ENCODE measurements around the gene ENAH. TPM values are rescaled to one million over a fixed set of nuclear protein-coding genes. Genes with fewer than 3 reads are reported as not detected.

ENAH gene
- total RNA-seq, 1 experiment from 2014 or later = 285 TPM

DNA sequence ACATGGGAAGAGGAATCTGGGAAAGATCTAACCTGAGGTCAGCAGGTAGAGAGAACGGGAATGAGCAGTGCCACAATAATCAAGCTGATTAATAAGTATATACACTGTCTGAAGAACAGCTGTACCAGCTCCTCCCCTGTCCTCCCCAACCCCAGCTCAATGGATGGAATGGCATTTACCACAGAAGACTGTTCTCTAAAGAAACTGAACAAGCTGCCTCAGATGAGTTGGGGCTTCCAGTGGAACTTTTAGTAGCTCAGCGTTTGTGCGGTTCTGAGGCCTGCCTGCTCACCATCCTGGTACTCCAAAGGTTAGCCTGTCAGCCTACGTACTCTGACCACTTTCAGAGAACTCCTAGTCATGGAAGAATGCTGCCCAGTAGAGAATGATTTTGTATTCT, 123.2 kb downstream of the ENAH start:
- Histone ChIP-seq H4K91ac (ENCODE audit: insufficient read length, low read depth, low read length) (no peak overlapping the region), H2BK20ac (ENCODE audit: low read depth, low read length, poor library complexity, severe bottlenecking) (no peak overlapping the region), H3K14ac (ENCODE audit: insufficient read depth, low read length) (no peak overlapping the region), H2BK12ac (ENCODE audit: insufficient read length, low read depth, low read length) (no peak overlapping the region), H3K79me2 (ENCODE audit: insufficient read depth, low read length) (peaks cover 6% of the 10 kb centered on the region; the same call in 1 of the 2 replicates), H2BK15ac (ENCODE audit: low read depth, low read length) (no peak overlapping the region), H3K27ac (ENCODE audit: insufficient read length, low read depth, low read length) (no peak overlapping the region), H2BK120ac (ENCODE audit: low read depth, low read length, poor library complexity, severe bottlenecking) (no peak overlapping the region), H2AK5ac (ENCODE audit: insufficient read length, low read length) (no peak overlapping the region), H4K5ac (ENCODE audit: insufficient read length, low read depth, low read length) (no peak overlapping the region), H3K23ac (ENCODE audit: insufficient read length, low read depth, low read length) (no peak overlapping the region), H3T11ph (ENCODE audit: low read length) (no peak overlapping the region), H4K20me1 (ENCODE audit: control insufficient read depth, insufficient read depth, insufficient read length) (no peaks in the 10 kb centered on the region), H2AFZ (ENCODE audit: low read length) (no peak overlapping the region), H3K9me3 (ENCODE audit: control insufficient read depth, low read depth, low read length) (no peaks in the 10 kb centered on the region), H3K9ac (ENCODE audit: extremely low read depth, insufficient read length, low read length) (no peak overlapping the region), H3K18ac (ENCODE audit: insufficient read length, low read depth, low read length) (no peak overlapping the region), H4K8ac (replicated peaks; ENCODE audit: insufficient read length, low read depth, low read length) (no peak overlapping the region), H3K56ac (ENCODE audit: insufficient read length, low read depth, low read length) (no peak overlapping the region), H3K23me2 (ENCODE audit: insufficient read length, low read depth, low read length, poor library complexity, severe bottlenecking) (no peaks in the 10 kb centered on the region), H3K4me1 (ENCODE audit: insufficient read depth, low read length) (peaks cover 5% of the 10 kb centered on the region; the same call in 1 of the 2 replicates), H3K4ac (ENCODE audit: low read depth, low read length) (no peak overlapping the region), H3K27me3 (ENCODE audit: insufficient read depth, low read length) (no peaks in the 10 kb centered on the region), H2BK5ac (ENCODE audit: insufficient read length, low read length) (no peak overlapping the region), H3K79me1 (ENCODE audit: insufficient read depth, low read depth, low read length, poor library complexity, severe bottlenecking) (peaks cover 5% of the 10 kb centered on the region), H3K4me2 (ENCODE audit: insufficient read depth, insufficient read length, low read length) (no peak overlapping the region)
- no CpG with 5 or more reads among the region's 4 CpGs for WGBS (ENCODE audit: extremely low coverage, insufficient read length, low lambda C conversion rate)
- Mint-ChIP-seq H3K27ac (no peak overlapping the region), H3K4me1 (peaks cover 37 to 41% of the 10 kb centered on the region in 2 experiments), H3K9me3 (no peaks in the 10 kb centered on the region), H3K4me3 (no peak overlapping the region), H3K27me3 (ENCODE audit: low read depth) (peaks cover 1% of the 10 kb centered on the region; the same call in 1 of the 2 replicates), H3K36me3 (ENCODE audit: insufficient read depth in 1 of 3, low read depth in 3 of 3) (peaks cover 3 to 13% (median 6%) of the 10 kb centered on the region in 3 experiments; a peak in 6 of 7 replicates)
- no peak for DNase-seq
- TF ChIP-seq, protein P1, sequence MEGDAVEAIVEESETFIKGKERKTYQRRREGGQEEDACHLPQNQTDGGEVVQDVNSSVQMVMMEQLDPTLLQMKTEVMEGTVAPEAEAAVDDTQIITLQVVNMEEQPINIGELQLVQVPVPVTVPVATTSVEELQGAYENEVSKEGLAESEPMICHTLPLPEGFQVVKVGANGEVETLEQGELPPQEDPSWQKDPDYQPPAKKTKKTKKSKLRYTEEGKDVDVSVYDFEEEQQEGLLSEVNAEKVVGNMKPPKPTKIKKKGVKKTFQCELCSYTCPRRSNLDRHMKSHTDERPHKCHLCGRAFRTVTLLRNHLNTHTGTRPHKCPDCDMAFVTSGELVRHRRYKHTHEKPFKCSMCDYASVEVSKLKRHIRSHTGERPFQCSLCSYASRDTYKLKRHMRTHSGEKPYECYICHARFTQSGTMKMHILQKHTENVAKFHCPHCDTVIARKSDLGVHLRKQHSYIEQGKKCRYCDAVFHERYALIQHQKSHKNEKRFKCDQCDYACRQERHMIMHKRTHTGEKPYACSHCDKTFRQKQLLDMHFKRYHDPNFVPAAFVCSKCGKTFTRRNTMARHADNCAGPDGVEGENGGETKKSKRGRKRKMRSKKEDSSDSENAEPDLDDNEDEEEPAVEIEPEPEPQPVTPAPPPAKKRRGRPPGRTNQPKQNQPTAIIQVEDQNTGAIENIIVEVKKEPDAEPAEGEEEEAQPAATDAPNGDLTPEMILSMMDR (conservative IDR thresholded peaks at IDR 0.05) = no peak
